PFSK-1 (cell line): ENCODE data around the gene PCDH15.

Experiments used
- FOXP2 ChIP-seq: optimal IDR thresholded peaks from 2 replicates; pipeline ENCODE3; 2011; ENCODE audit warnings: borderline replicate concordance, control low read depth, inconsistent platforms; ENCODE audit not compliant: insufficient read depth; ENCODE audit errors: extremely low read length, extremely low read depth
- POLR2AphosphoS5 ChIP-seq: IDR thresholded peaks from 2 replicates; pipeline ENCODE4 v1.6.1; 2012; ENCODE audit warnings: low read depth, mild to moderate bottlenecking, control low read depth, low read length, moderate library complexity
- REST ChIP-seq, 2 experiments: IDR thresholded peaks; 2 replicates each; pipeline versions ENCODE4 v1.6.1 to v1.8.0; 2011 to 2012; ENCODE audit warnings: low read depth in 2 of 2, low read length in 2 of 2, control low read depth in 1 of 2, inconsistent platforms in 1 of 2, mild to moderate bottlenecking in 1 of 2, moderate library complexity in 1 of 2; ENCODE audit not compliant: insufficient read depth in 1 of 2
- SIN3A ChIP-seq: IDR thresholded peaks from 2 replicates; pipeline ENCODE4 v1.6.1; 2012; ENCODE audit warnings: mild to moderate bottlenecking, low read length, moderate library complexity, borderline replicate concordance; ENCODE audit not compliant: insufficient read depth
- TAF1 ChIP-seq: IDR thresholded peaks from 2 replicates; pipeline ENCODE4 v1.6.1; 2012; ENCODE audit warnings: low read length, control low read depth, borderline replicate concordance; ENCODE audit not compliant: insufficient read depth

The PCDH15 gene

GRCh38 chr10:54653518-54653917 lies 147.5 kb downstream of the PCDH15 start:
- TF ChIP-seq REST (IDR thresholded peaks at IDR 0.05; ENCODE audit: insufficient read depth in 1 of 2, low read depth in 2 of 2, low read length in 2 of 2) (no peak), FOXP2 (no peak), SIN3A (no peak), TAF1 (no peak), POLR2AphosphoS5 (no peak)

GRCh38 chr10:54650547-54650946 lies 150.5 kb downstream of the PCDH15 start:
- TF ChIP-seq TAF1 (no peak), REST (IDR thresholded peaks at IDR 0.05; ENCODE audit: insufficient read depth in 1 of 2, low read depth in 2 of 2, low read length in 2 of 2) (no peak), FOXP2 (no peak), POLR2AphosphoS5 (no peak), SIN3A (no peak)

- TF ChIP-seq REST (IDR thresholded peaks at IDR 0.05; ENCODE audit: insufficient read depth in 1 of 2, low read depth in 2 of 2, low read length in 2 of 2) = no peak
- TF ChIP-seq POLR2AphosphoS5 = no peak
- no peak for TF ChIP-seq TAF1
- TF ChIP-seq FOXP2 = no peak
- no peak for TF ChIP-seq SIN3A
These were observed 179.0 kb downstream of the PCDH15 start for GRCh38 chr10:54622017-54622416.

GRCh38 chr10:54620352-54620751 lies 180.7 kb downstream of the PCDH15 start:
- no peak for TF ChIP-seq POLR2AphosphoS5
- no peak for TF ChIP-seq TAF1
- TF ChIP-seq REST (IDR thresholded peaks at IDR 0.05; ENCODE audit: insufficient read depth in 1 of 2, low read depth in 2 of 2, low read length in 2 of 2) = no peak

- TF ChIP-seq POLR2AphosphoS5 (no peak), SIN3A (no peak), TAF1 (no peak), FOXP2 (no peak), REST (IDR thresholded peaks at IDR 0.05; ENCODE audit: insufficient read depth in 1 of 2, low read depth in 2 of 2, low read length in 2 of 2) (no peak)
These were observed 187.0 kb downstream of the PCDH15 start for GRCh38 chr10:54614072-54614471.
